ENCODE results near the gene KCNQ1OT1.

Gene KCNQ1OT1

DNA sequence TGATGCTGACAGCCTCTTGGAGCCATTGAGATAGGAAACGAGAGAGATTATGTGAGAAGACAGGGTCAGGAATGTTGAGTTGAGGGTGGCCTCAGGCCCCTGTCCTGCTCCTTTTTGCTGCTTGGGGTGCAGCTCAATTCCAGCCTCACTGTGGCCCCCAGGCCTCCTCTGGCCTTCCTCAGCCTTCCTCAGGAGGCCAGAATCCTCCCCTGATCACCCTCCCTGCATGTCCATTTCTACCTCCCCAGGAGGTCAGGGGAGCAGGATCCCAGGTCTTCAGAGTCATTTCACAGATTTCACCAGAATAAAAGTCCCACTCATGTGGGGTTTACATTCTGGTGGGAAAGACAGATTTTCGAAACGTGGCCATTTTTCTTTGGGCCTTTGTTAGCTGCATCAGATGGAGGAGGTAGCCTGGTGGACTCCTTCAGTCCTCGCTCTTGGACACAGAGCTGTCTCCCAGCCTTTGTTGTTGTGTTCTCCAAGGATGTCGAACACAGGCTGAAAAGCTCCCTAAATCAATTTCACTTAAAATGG lies 2.2 kb upstream of the KCNQ1OT1 start:
- DNase-seq, result no peak

DNA sequence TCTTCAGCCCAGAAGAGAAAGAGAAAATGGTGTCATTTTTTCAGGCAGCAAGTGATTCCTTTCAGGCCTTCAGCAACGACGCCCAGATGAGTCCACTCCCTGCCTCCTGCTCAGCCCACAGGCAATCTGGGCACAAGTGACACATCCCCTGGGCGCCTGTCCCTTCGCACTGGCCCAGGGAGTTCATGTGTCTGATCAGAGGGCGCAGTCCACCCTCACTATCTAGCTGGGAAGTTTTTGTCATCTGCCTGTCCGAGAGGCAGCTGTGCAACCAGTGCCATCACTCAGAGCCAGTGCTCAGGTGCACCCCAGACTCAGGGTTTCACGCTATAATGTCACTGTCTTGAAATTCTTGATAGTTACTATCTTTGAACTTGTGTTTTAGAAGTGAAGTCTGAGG lies 1.4 kb upstream of the KCNQ1OT1 start:
- DNase-seq, result no peak

DNA sequence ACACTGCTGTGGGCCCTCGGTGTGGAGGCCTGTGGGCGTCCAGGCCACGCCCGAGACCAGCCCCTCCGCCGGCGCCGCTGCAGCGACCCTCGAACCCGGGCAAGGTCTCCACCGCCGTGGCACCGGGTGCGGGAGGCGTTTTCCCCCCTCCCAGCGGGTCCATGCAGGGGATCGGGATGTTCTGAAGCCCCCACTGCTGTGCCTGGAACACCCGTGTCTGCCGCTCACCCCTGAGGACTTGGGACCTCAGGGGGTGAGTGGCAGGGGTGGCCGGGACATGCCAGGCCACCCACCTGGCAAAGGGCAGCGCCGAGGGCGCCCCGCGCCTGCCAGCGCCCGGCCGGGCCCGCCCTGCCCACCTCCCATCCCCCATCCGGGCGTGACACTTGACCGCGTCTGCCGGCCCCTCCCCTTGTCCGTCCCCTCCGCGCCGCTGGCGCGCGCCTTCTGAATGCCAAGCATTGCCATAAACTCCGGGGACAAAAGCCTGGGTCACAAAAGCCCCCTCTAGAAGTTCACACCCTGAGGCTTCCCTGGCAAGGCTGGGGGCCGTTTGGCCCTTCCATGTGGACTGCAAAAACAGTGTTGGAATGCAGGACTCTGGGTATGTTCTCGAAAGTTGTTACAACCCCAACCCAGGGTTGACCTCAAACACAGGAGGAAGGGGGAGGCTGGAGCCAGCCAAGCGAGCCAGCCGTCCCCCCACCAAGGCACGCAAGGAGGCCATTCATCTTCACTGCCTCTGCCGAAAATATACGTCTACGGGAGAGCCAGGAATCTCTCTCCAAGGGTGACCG lies 819 bp upstream of the KCNQ1OT1 start:
- DNase-seq, result no peak

DNA sequence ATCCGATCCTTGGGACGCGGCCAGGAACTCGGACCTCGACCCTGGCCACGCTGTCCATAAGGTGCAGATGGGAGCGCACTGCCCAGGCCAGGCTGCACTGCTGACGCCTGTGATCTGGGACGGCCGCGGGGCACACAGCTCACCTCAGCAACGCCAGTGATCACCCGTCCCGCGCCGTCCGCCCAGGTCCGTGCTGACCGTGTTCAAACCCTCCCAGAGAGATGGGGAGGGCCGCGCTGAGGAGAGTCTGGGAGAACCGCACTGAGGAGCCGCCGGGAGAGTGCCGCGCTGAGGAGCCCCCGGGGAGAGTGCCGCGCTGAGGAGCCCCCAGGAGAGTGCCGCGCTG lies 636 bp downstream of the KCNQ1OT1 start:
- no peak for DNase-seq

DNA sequence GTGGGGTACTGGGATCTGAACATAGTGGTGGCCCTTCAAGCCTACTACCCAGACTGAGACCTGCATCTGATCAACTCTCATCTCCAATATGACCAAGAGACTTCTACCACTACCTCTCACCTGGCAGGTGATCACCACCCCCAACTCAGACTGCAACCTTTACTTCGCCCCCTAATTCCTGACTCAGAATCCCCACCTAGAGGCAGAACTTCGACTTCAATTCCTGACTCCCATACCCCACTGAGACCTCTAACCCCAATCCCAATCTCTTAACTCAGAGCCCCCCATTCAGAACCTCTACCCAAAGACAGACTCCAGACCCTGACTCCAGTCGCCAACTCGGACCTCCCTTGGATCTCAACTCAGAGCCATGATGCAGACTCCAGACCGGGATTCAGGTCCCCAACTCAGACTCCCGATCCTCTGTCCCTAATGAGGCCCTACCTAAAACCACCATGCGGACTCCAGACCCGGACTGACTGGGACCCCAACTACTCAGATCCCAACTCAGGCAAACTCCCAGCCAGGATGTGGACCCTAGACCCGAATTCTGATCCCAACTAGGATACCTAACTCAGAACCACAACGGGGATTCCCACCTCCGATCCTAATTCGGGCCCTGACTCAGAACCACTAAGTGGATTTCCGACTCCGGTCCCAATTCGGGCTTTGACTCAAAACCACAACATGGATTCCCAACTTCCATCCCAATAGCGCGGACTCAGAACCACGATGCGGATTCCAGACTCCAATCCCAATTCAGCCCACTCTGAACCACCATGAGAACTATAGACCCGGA lies 1.2 kb downstream of the KCNQ1OT1 start:
- no peak for DNase-seq

DNA sequence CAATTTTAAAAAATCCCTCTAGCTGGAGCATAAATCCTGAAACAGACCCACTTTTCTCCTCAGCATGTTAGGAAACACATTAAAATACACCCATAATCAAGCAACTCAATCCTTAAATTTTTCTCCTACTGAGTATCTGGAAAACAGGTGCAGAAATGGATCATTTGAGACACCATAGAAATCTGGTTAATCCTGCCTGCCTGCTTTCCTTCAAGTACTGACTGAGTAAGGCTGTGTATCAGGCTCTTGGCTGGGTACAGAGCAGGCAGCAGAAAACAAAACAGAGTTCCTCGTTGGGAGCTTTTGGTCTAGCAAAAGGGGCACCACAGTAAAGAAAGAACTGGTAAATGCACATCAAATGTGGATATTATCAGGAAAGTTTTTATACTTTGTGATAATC lies 1.9 kb downstream of the KCNQ1OT1 start:
- DNase-seq, result no peak

DNA sequence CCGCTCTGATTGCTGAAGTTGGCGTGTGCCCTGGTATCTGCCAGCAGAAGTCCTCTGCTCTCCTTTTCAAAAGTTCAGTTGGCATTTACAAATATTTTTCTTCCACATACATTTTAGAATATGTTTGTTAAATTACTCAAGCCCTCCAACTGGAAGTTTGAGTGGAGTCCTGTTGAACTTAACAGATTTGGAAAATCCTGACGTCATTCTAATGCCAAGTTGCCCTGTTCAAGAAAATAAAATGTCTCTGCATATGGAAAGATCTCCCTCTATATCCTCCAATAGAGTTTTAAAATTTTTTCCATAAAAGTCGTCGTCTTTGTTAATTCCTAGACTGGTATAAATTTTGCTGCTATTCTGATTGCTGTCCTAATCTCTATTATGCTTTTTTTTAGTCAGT lies 3.3 kb downstream of the KCNQ1OT1 start:
- no peak for DNase-seq

DNA sequence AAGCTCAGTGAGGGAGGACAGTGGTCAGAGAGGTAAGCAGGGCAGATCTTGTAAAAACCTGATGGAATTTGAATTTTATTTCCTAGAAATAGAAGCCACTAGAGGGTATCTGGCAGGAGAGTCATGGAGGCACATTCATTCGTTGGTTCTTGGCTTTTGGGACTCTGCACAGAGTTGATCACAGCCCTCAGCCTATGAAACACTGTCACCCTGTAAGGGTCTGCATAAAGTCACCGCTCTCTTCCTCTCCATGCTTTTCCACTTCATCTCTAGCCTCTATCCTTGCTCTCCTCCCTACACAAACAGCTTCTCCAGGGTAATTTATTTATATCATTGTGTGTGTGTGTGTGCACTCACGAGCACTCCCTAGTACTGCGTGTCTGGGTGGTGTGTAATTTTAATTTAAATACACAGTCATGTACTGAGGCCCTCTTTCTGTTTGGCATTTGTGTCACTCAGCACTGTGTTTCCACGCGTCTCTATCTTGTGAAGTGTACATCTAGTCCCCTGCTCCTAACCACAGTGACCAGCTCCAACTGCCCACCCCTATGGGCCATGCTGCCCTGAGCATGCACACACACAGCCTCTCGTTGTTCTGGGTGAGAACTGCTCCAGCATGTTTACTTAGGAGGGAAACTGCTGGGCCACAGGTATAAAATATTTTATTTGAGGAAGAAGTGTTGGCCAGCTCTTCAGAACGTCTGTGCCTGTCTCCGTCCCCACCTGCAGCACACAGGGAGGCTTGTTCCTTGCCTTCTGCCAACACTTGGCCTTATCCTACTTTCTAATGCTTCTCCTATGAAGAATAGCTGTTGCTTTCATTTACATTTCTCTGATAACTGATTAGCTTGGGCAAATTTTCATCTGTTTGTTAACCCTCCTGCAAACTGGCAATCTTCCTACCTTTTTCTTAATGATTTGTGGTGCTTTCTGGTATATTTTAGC lies 4.5 kb downstream of the KCNQ1OT1 start:
- no peak for DNase-seq

DNA sequence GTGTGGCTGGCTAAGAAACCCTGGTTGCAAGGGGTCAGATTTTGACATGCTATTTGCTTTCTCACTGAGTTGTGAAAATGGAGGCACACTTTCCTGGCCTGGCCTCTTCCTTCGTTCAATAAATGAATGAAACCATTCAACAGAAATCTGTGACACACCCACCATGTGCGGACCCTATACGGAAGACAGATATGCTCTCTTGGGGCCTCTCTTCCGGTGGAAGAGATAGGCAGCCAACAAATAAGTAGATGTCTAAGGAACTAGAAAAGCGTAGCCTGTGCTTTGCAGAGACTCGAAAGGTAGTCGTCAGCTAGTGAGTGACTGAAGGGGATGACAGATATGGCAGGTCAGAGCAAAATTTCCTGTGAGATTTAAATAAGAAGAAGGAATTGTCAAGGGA lies 5.3 kb downstream of the KCNQ1OT1 start:
- no peak for DNase-seq

DNA sequence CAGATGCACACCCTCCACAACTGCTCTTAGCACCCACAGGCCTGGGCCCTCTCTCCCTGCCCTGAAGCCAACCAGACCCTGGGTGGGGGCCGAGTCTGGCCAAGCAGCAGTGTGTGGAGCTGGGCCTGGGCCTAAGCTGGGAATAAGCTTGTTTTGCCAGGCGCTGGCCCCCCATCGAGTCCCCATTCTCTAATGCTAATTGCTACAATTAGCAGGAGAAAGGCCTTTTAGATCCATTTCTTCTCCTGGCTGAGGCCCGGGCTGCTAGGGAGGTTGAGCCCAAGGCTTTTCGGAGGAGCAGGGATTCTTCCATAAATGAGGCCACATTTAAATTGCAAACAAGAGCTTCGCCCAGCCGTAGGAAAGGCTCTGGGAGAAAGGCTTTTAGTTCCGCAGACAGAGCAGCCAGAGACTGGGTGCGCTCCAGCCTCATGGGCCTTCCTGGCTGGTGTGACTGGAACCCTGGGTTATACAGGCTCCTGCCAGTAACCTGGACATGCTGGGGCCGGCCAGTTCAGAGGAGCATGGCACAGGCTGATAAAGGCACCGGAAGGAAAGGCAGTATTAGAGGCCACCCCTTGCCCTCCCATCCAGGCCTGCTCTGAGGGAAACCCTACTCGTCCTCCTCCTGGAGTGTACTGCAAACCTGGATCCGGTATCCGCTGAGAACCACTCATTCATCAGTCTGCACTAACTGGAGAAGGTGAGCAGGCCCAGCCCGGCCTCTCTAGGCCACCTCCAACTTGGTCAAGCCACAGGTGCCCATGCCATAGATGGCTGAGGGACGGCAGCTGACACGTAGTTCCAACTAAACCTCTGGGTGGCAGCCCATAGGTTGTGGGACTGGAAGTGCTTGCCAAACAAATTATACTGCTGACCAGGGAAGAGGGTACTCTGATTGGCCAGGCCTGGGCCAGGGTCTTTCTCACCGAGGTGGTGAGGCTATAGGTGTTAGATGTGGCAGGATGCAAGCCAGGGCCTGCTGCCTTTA lies 6.2 kb downstream of the KCNQ1OT1 start:
- DNase-seq, result no peak

DNA sequence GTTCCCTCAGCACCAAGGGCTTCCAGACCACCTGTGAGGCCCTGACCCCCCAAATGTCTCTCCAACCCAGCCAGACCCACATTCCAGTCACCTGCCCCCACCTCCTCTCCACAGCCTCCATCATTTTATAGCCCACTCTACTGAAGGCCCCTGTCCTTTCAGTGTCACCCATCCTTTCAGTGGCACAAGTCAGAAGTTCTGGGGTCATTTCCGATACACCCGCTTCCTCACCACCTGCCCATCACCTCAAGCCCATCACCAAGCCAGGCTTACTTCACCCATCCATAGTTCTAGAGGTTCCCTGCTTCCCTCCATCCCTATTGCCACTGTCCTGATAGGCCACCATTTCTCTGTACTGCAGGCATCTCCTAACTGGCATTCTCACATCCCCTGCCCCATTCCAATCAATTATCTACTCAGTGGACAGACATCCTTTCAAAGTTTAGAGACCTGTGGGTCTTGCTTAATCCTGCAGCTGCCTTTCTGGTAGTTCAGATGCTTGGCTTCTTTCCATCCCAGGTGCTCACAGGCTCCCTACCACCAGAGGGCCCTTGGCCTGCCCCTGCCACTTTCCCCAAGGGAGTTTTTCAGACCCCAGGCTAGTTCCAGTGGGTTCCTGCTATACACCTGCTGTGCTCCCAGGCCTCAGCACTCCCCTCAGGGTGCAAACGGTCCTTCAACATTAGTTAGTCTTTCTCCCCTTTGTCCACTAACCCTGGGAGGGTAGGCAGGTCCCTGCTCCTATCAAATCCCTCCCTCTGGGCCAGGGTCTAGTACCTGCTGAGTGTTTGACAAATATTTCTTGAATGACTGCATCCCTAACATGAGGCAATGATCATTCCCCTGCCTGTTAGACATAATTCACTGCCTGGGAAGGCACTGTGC lies 7.6 kb downstream of the KCNQ1OT1 start:
- DNase-seq, result no peak

DNA sequence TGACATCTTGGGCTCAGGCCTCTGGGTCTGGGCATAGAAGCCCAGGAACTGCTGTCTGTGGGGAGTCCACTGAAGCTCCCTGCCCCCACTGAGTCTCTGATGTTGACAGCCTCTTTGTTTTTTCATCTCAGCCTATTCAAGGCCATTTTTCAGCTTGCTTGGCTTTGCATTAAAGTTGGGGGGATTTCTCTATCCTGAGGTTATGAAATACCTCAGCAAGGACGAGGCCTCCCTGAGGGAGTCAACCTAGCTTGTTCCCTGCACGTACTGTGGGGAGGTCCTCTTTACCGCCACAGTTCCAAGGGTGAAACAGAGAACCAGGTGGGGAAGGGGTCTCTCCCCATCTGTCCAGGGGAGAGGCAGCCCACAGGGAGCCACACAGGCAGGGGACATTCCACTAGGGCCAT lies 8.4 kb downstream of the KCNQ1OT1 start:
- DNase-seq, result no peak

DNA sequence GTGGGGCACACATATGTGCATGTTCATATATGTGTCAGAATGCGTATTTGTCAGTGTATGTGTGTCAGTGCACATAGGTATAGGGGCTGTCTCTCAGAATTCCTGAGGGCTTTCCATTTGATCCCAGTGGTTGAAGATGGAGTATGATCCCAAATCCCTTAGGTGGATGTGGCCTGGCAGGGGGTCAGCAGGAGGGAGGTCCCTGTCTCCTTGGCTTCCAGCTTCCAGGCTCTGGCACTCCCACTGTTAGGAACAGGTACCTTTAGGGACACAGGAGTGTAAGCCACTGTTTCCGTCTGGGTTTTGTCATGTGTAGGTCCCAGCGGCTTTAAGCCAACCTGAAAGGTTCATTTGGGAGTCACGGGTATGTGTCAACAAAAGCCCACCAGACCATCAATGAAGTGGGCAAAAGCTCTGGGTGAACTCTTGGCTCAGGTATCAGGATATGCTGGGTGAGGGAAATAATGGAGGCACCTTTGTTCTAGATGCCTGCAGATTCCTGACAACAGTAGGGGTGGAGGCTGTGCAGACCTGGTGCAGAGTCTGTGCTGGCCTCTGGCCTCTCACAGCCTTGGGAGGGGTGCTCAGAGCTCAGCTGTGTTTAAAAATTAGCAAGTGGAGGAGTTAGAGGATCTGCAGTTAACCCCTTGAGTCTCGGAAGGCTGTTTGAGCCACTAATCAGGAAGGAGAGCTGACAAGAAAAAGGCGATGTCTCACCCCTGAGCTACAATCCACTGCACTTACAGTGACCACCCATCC lies 9.0 kb downstream of the KCNQ1OT1 start:
- DNase-seq, result no peak

DNA sequence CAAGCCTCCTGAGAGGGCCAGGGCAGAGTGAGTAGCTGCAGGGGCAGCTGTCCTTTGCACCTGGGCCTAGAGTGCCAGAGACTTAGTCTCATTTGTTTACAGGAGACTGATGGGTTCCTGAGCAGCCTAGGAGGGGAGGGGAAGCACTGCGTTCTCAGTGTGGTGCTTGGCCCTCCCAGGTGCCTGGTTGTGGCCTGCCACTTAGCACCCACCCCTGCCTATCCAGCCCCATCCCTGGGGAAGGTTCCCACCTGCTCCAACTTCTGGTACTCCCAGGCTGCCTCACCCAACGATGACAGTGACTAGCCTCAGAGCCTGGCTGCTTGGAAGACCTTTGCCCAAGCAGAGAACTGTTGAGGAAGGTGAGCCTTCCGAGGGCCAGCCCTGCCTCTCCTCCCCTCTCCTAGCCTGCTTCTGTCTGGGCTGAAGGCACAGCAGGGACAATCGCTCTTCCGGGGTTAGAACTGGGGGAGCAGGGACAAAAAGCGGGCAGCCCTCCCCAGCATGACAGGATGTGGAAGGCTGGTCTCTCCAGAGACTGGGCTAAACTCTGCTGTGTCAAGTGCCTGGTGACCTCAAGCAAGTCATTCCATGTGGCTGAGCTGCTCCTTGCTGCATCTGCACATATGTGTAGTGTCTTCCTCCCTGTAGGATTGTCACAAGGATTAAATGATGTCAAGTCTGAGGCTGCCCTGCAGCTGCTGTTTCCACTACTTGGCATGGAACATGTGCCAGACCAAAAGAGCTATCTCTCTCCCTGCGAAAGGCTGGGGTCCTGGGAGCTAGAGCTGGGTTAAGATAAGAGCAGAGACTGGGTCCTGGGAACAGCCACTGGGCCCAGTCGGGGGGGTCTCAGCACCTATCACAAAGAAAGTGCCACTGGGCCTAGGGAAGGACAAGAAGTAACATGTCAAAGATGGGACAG lies 9.9 kb downstream of the KCNQ1OT1 start:
- DNase-seq, result no peak

DNA sequence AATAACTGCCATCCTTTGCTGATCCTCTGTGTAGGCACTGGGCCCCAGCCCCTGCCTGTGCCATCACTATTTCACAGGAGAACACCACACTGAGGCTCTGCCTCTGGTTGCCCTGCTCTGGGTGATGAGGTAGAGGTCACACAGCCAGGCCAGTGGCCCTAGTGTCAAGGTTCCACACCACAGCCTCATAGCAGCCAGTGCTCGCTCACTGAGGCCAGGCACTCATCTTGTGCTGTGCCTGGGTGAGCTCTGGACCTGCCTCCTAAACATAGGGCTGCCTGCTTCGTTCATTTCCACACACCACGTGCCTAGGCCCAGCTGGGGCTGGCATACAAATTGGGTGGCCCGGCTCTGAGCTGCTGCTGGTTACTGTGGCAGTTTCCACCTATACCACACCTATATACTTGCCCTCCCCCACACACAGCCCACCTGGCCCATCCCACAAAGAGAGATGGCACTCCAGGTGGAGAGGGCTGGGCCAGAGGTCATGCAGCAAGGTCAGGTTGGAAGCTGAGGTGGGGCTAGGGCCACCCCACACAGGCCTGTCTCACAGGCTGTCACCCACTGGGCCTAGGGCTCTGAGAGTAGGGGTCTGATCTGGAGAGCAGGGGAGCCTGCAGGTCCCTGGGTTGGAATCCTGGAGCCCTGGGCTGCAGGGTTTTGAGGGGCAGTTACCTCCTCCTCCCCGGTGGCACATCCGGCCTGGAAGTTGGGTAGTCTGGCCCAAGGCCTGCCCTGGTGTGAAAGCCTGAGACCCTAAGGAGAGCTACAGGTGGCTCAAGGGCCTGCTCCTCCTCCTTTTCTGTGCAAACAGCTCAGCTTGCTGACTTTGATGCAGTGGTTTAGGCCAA lies 11.2 kb downstream of the KCNQ1OT1 start:
- DNase-seq, result no peak

DNA sequence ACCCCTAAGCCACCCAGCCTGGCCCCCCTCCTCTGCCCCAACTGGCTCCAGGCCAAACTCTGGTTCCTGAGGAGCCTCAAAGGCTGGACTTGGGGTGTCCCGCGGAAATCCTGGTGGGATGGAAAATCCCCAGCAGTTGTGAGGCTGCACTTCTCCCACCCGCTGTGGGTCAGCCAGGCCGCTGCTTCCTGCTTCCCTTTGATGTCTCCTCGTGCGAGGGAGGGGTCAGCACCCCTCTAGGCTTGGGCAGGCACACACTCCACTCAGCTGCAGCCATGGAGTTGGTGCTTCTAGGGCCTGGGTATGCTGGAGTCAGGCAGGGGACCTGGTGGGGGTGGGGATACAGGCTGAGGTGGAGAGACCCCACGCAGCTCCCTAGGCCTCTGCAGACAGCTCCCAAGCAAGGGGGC lies 12.0 kb downstream of the KCNQ1OT1 start:
- DNase-seq, result no peak

DNA sequence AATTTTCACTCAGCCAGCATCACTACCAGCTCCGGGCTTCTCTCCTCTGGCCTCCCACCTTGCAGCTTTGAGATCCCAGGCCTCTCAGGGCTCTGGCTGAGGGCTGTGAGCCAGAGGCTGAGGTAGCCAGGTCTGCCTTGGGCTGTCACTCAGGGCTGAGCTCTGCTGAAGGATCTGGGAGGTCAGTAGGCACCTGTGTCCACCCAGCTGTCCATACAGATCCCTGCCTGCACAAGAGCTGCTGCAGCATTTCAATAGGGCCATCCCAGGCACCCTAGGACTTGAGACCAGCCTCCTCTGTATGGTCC lies 12.6 kb downstream of the KCNQ1OT1 start:
- DNase-seq, result no peak

All from NCI-H1417 treated with DMSO at 0.1 percent for 48 hours (cell line).